RWPE1 (cell line): Measurements from ENCODE around the gene CST8.

Experiments
- CTCF ChIA-PET: fragments of 350-600 bp; sonication (Branson Sonifier 250); formaldehyde crosslinking; extraction: SDS; loops from one replicate; lab custom pipeline; 2021; lab: Yijun Ruan, JAX
- POLR2A ChIA-PET: fragments of 400-600 bp; formaldehyde crosslinking; extraction: SDS; loops from one replicate; lab custom pipeline; 2020; ENCODE audit warnings: antibody characterized with exemption; ENCODE audit not compliant: low non-redundant PET; lab: Yijun Ruan, JAX
- DNase-seq: peaks from one replicate; pipeline ENCODE4 v3.0.0; 2012; ENCODE audit warnings: low spot score
- H3K27ac ChIP-seq: fragments of 450-650 bp; 2 replicates; pipeline ENCODE4 v1.5.1; 2017
- TF ChIP-seq, protein P1 (sequence below): fragments of 450-650 bp; conservative IDR thresholded peaks from 2 replicates; pipeline ENCODE4 v1.5.1; 2017; ENCODE audit warnings: low read depth, mild to moderate bottlenecking

CST8 gene

DNA sequence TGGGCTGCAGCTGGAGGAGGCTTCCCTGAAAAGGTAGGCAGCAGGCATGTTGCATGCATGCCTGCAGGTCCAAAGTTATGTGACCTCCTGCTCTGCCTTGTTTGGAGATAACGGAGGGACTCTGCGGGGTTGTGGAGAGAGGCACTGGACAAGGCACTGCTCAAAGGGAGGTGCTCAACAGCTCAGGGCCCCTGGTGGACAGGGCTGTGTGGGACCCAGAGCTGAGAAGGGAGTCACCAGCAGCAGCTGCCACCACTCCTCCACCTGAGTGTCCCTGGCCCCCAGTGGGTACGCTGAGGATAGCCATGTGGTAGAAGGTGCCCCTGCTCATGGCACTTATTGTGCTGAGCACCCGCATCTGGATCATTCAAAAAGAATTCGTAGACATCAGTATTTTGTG lies 15.5 kb upstream of the CST8 start:
- TF ChIP-seq, protein P1, sequence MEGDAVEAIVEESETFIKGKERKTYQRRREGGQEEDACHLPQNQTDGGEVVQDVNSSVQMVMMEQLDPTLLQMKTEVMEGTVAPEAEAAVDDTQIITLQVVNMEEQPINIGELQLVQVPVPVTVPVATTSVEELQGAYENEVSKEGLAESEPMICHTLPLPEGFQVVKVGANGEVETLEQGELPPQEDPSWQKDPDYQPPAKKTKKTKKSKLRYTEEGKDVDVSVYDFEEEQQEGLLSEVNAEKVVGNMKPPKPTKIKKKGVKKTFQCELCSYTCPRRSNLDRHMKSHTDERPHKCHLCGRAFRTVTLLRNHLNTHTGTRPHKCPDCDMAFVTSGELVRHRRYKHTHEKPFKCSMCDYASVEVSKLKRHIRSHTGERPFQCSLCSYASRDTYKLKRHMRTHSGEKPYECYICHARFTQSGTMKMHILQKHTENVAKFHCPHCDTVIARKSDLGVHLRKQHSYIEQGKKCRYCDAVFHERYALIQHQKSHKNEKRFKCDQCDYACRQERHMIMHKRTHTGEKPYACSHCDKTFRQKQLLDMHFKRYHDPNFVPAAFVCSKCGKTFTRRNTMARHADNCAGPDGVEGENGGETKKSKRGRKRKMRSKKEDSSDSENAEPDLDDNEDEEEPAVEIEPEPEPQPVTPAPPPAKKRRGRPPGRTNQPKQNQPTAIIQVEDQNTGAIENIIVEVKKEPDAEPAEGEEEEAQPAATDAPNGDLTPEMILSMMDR = no peak
- H3K27ac ChIP-seq = no peak overlapping the region
- no peak for DNase-seq
- ChIA-PET CTCF (no interaction called here), POLR2A (no interaction called here)

DNA sequence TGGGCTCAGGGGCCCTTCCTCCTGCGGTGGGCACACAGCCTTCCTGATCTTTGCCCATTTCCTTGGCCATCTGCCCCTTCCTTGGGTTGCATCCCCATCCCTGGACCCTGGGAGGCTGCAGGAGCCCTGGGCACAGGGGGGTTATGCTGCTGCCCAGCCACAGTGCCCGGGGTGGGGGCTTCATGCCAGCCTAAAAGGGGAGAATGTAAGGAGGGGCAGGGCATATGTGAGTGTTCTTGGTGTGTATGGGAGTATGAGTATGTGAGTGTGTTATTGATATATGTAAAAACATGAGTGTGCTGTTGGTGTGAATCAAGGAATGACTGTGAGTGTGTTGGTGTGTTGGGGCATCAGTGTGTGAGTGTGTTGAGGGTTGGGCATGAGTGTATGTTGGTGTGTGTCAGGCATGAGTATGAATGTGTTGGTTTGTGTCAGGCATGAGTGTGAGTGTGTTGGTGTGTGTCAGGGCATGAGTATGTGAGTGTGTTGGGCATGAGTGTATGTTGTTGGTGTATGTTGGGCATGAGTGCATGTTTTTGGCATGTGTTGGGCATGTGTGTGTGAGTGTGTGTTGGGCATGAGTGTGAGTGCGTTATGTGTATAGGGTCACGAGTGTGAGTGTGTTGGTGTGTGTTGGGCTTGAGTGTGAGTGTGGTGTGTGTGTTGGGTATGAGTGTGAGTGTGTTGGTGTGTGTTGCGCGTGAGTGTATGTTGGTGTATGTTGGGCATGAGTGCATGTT lies 14.7 kb upstream of the CST8 start:
- TF ChIP-seq, protein P1 = no peak
- POLR2A ChIA-PET = no interaction called here
- no peak overlapping the region for H3K27ac ChIP-seq
- CTCF ChIA-PET = no interaction called here
- no peak for DNase-seq

DNA sequence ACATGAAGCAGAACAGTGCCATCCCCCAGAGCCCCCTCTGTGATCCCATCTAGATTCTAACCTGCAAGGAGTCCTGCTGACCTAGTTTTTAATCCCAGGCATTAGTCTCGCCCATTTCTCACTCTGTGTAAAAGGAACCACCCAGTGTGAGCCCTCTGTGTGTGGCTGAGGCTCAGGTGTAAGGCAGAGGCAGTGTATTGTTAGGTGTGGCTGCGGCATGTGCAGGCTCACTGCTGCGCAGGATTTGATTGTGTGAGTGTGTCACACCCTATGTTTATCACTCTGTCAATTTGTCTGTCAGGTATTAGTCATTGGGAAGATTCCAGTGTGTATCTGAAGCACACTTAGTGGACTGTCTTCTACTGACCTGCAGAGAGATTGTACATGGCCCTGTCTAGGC lies 13.7 kb upstream of the CST8 start:
- DNase-seq = no peak
- H3K27ac ChIP-seq = no peak overlapping the region
- ChIA-PET CTCF (no interaction called here), POLR2A (no interaction called here)
- TF ChIP-seq, protein P1 = no peak

DNA sequence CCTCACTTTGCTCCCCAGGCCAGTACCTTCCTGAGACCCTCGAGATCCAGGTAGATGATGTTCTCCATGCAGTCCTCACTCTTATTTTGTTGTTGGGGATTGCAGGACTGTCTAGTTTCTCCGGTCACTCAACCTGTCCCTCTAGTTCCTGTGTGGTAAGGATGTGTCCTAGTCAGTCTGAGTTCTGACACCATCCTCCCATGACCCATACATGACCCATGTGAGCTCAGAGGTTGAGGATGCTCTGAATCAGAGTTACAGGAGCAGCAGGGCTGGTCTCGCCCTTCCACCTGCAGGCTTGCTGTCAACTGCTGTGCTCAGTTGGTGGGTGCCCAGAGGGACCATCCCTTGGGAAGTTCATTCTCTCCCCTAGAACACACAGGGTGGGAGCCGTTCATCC lies 11.9 kb upstream of the CST8 start:
- DNase-seq = no peak
- POLR2A ChIA-PET = no interaction called here
- TF ChIP-seq, protein P1 = no peak
- CTCF ChIA-PET = no interaction called here
- H3K27ac ChIP-seq = no peak overlapping the region

DNA sequence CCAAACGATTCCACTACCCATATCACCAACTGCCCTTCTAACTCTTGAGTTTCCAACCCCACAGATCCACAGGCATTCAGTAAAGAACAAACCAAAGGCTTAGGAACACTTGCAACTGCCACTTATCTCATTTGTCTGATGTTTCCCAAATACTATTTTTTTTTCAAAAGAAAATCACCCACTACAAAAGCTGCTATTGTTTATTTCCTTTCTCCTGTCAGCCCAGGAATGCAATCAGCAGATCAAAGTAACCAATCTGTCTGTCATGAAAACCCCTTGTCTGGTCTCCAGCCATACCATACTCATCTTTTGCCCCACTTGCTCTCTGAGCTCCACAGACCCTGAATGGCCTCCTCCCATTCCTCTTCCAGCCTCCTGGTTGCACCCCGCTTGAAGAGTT lies 8.8 kb upstream of the CST8 start:
- TF ChIP-seq, protein P1 = no peak
- ChIA-PET POLR2A (no interaction called here), CTCF (interaction anchor here (0.6 kb wide), 1 partner anchor 40 kb away, joined by 3 read pairs; no protein-coding TSS in a partner anchor)
- no peak overlapping the region for H3K27ac ChIP-seq
- DNase-seq = no peak

DNA sequence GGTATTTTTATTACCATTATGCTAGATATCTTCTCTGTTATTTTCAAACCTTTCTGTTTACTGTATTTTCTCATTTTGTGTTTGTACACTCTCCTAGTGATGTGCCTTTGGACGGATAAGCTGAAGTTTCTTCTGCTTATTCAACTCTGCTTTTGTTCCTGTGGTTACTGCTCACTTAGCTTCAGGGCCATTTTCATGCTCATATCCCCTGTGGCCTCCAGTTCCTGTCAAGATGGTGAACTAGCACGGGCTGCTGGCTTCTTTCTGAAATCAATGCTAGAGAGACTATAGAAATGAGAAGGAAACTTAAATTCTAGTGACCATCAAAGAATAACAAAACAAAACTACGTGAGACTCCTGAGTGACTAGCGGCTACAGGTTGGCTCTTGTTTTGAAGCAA lies 6.8 kb upstream of the CST8 start:
- ChIA-PET POLR2A (no interaction called here), CTCF (no interaction called here)
- no peak for DNase-seq
- TF ChIP-seq, protein P1 = no peak
- H3K27ac ChIP-seq = no peak overlapping the region
